ENCODE measurements around the gene ELAC1. TPM values are rescaled to one million over a fixed set of nuclear protein-coding genes. Genes with fewer than 3 reads are reported as not detected.

The ELAC1 gene
- total and polyA plus RNA-seq, 2 experiments from 2014 or later = 2.8 to 3.2 TPM

DNA sequence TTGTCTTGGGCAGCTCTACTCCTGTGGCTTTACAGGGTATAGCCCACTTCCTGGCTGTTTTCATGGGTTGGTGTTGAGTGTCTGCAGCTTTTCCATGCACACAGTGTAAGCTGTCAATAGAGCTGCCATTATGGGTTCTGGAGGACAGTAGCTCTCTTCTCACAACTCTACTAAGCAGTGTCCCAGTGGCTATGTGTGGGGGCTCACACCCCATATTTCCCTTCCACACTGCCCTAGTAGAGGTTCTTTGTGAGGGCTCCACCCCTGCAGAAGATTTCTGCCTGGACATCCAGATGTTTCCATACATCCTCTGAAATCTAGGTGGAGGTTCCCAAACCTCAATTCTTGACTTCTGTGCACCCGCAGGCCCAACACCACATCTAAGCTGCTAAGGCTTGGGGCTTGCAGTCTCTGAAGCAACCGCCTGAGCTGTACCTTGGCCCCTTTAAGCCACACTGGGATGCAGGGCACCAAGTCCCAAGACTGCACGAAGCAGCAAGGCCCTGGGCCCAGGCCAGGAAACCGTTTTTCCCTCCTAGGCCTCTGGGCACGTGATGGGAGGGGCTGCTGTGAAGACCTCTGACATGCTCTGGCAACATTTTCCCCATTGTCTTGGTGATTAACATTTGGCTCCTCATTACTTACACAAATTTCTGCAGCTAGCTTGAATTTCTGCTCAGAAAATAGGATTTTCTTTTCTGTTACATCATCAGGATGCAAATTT is 9.4 kb downstream of the ELAC1 start (continued):
- TF ChIP-seq, protein P1, sequence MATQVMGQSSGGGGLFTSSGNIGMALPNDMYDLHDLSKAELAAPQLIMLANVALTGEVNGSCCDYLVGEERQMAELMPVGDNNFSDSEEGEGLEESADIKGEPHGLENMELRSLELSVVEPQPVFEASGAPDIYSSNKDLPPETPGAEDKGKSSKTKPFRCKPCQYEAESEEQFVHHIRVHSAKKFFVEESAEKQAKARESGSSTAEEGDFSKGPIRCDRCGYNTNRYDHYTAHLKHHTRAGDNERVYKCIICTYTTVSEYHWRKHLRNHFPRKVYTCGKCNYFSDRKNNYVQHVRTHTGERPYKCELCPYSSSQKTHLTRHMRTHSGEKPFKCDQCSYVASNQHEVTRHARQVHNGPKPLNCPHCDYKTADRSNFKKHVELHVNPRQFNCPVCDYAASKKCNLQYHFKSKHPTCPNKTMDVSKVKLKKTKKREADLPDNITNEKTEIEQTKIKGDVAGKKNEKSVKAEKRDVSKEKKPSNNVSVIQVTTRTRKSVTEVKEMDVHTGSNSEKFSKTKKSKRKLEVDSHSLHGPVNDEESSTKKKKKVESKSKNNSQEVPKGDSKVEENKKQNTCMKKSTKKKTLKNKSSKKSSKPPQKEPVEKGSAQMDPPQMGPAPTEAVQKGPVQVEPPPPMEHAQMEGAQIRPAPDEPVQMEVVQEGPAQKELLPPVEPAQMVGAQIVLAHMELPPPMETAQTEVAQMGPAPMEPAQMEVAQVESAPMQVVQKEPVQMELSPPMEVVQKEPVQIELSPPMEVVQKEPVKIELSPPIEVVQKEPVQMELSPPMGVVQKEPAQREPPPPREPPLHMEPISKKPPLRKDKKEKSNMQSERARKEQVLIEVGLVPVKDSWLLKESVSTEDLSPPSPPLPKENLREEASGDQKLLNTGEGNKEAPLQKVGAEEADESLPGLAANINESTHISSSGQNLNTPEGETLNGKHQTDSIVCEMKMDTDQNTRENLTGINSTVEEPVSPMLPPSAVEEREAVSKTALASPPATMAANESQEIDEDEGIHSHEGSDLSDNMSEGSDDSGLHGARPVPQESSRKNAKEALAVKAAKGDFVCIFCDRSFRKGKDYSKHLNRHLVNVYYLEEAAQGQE (IDR thresholded peaks at IDR 0.05; ENCODE audit: unreplicated experiment) = no peak
- no peak for TF ChIP-seq EZH2 (IDR thresholded peaks at IDR 0.05; ENCODE audit: low read depth, unreplicated experiment)

DNA sequence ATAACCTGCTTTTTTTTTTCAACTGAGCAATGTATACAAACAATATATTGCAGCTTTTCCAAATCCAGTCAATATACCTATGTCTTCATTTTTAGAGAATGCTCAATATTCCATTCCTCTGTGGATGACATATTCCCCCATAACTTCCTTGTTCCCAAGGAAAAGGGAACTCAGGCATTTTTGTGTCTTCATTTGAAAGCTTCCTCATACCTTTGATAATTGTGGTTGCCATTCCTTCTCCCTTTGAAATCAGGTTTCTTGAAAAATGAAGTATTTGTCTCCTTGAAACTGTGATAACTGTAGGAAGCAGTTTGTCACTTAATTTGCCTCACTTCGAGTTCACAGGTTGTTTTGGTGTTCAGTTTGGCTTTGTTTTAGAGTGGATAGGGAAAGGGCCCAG is 13.5 kb downstream of the ELAC1 start:
- no peak for DNase-seq (ENCODE audit: low spot score)
- H3K4me2 ChIP-seq = no peak overlapping the region
- no peak overlapping the region for H2AFZ ChIP-seq
- Mint-ChIP-seq H3K27me3 (ENCODE audit: insufficient read depth, low read depth, poor library complexity) (peaks cover 2% of the 10 kb centered on the region), H3K36me3 (ENCODE audit: low read depth) (peaks cover 37% of the 10 kb centered on the region), H3K4me1 (peaks cover 3% of the 10 kb centered on the region; the same call in 1 of the 3 replicates), H3K27ac (no peak overlapping the region), H3K4me3 (no peak overlapping the region), H3K9me3 (peaks cover 20% of the 10 kb centered on the region)
- no peaks in the 10 kb centered on the region for H4K20me1 ChIP-seq (replicated peaks; ENCODE audit: insufficient read depth)
- H3K79me2 ChIP-seq (replicated peaks; ENCODE audit: insufficient read depth) = no peaks in the 10 kb centered on the region
- TF ChIP-seq EZH2phosphoT487 (IDR thresholded peaks at IDR 0.05; ENCODE audit: unreplicated experiment) = no peak
- TF ChIP-seq CREB1 (CRISPR knock-in tag; IDR thresholded peaks at IDR 0.05; ENCODE audit: low read depth) = no peak
- no peak for TF ChIP-seq POLR2AphosphoS5 (IDR thresholded peaks at IDR 0.05; ENCODE audit: low read depth)
- TF ChIP-seq, protein P2, sequence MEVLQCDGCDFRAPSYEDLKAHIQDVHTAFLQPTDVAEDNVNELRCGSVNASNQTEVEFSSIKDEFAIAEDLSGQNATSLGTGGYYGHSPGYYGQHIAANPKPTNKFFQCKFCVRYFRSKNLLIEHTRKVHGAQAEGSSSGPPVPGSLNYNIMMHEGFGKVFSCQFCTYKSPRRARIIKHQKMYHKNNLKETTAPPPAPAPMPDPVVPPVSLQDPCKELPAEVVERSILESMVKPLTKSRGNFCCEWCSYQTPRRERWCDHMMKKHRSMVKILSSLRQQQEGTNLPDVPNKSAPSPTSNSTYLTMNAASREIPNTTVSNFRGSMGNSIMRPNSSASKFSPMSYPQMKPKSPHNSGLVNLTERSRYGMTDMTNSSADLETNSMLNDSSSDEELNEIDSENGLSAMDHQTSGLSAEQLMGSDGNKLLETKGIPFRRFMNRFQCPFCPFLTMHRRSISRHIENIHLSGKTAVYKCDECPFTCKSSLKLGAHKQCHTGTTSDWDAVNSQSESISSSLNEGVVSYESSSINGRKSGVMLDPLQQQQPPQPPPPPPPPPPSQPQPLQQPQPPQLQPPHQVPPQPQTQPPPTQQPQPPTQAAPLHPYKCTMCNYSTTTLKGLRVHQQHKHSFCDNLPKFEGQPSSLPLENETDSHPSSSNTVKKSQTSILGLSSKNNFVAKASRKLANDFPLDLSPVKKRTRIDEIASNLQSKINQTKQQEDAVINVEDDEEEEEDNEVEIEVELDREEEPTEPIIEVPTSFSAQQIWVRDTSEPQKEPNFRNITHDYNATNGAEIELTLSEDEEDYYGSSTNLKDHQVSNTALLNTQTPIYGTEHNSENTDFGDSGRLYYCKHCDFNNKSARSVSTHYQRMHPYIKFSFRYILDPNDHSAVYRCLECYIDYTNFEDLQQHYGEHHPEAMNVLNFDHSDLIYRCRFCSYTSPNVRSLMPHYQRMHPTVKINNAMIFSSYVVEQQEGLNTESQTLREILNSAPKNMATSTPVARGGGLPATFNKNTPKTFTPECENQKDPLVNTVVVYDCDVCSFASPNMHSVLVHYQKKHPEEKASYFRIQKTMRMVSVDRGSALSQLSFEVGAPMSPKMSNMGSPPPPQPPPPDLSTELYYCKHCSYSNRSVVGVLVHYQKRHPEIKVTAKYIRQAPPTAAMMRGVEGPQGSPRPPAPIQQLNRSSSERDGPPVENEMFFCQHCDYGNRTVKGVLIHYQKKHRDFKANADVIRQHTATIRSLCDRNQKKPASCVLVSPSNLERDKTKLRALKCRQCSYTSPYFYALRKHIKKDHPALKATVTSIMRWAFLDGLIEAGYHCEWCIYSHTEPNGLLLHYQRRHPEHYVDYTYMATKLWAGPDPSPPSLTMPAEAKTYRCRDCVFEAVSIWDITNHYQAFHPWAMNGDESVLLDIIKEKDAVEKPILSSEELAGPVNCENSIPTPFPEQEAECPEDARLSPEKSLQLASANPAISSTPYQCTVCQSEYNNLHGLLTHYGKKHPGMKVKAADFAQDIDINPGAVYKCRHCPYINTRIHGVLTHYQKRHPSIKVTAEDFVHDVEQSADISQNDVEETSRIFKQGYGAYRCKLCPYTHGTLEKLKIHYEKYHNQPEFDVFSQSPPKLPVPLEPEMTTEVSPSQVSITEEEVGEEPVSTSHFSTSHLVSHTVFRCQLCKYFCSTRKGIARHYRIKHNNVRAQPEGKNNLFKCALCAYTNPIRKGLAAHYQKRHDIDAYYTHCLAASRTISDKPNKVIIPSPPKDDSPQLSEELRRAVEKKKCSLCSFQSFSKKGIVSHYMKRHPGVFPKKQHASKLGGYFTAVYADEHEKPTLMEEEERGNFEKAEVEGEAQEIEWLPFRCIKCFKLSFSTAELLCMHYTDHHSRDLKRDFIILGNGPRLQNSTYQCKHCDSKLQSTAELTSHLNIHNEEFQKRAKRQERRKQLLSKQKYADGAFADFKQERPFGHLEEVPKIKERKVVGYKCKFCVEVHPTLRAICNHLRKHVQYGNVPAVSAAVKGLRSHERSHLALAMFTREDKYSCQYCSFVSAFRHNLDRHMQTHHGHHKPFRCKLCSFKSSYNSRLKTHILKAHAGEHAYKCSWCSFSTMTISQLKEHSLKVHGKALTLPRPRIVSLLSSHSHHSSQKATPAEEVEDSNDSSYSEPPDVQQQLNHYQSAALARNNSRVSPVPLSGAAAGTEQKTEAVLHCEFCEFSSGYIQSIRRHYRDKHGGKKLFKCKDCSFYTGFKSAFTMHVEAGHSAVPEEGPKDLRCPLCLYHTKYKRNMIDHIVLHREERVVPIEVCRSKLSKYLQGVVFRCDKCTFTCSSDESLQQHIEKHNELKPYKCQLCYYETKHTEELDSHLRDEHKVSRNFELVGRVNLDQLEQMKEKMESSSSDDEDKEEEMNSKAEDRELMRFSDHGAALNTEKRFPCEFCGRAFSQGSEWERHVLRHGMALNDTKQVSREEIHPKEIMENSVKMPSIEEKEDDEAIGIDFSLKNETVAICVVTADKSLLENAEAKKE (CRISPR knock-in tag; IDR thresholded peaks at IDR 0.05) = no peak
- TF ChIP-seq NANOG (IDR thresholded peaks at IDR 0.05; ENCODE audit: borderline replicate concordance) = no peak
- TF ChIP-seq ZNF114 (CRISPR knock-in tag; IDR thresholded peaks at IDR 0.05) = no peak
- TF ChIP-seq, protein P3, sequence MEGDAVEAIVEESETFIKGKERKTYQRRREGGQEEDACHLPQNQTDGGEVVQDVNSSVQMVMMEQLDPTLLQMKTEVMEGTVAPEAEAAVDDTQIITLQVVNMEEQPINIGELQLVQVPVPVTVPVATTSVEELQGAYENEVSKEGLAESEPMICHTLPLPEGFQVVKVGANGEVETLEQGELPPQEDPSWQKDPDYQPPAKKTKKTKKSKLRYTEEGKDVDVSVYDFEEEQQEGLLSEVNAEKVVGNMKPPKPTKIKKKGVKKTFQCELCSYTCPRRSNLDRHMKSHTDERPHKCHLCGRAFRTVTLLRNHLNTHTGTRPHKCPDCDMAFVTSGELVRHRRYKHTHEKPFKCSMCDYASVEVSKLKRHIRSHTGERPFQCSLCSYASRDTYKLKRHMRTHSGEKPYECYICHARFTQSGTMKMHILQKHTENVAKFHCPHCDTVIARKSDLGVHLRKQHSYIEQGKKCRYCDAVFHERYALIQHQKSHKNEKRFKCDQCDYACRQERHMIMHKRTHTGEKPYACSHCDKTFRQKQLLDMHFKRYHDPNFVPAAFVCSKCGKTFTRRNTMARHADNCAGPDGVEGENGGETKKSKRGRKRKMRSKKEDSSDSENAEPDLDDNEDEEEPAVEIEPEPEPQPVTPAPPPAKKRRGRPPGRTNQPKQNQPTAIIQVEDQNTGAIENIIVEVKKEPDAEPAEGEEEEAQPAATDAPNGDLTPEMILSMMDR (conservative IDR thresholded peaks at IDR 0.05; ENCODE audit: low read depth in 2 of 2) = no peak
- no peak for TF ChIP-seq JUNB (IDR thresholded peaks at IDR 0.05; ENCODE audit: unreplicated experiment)
- TF ChIP-seq STAT1 (IDR thresholded peaks at IDR 0.05; ENCODE audit: unreplicated experiment) = no peak
- TF ChIP-seq, protein P4, sequence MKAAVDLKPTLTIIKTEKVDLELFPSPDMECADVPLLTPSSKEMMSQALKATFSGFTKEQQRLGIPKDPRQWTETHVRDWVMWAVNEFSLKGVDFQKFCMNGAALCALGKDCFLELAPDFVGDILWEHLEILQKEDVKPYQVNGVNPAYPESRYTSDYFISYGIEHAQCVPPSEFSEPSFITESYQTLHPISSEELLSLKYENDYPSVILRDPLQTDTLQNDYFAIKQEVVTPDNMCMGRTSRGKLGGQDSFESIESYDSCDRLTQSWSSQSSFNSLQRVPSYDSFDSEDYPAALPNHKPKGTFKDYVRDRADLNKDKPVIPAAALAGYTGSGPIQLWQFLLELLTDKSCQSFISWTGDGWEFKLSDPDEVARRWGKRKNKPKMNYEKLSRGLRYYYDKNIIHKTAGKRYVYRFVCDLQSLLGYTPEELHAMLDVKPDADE (IDR thresholded peaks at IDR 0.05) = no peak
- no peak for ATAC-seq
- H3K9me2 ChIP-seq (ENCODE audit: insufficient read depth) = peaks cover 9% of the 10 kb centered on the region; the same call in 1 of the 2 replicates
- no peaks in the 10 kb centered on the region for H3F3A ChIP-seq (replicated peaks; ENCODE audit: low read depth)
- no peak overlapping the region for H3K4me3 ChIP-seq
- H3K36me3 ChIP-seq (ENCODE audit: insufficient read depth) = peaks cover 14% of the 10 kb centered on the region; the same call in 1 of the 2 replicates
- H3K27me3 ChIP-seq (ENCODE audit: insufficient read depth) = no peaks in the 10 kb centered on the region
- no peaks in the 10 kb centered on the region for H3K4me1 ChIP-seq (ENCODE audit: insufficient read depth)
- H3K27ac ChIP-seq (ENCODE audit: low read depth) = no peak overlapping the region
